Activated naive CD4-positive, alpha-beta T cell treated with anti-CD3 and anti-CD28 coated beads, Interleukin-2, amount 10 ng/mL, durations not matched to agents 7 days and 5 days (primary cell): ENCODE measurements around the gene TMEM38A.
"Not testable (repeated sequence)": the region's sequence is repeated elsewhere in the genome, so short reads cannot be mapped to it uniquely, and the experiment has no call there.

Experiments used
- CTCF ChIA-PET: fragments of 350-600 bp; sonication (Branson Sonifier 250); formaldehyde crosslinking; loops from one replicate; lab custom pipeline; 2021; ENCODE audit warnings: antibody characterized with exemption; lab: Charles Lee
- DNase-seq: peaks from one replicate; pipeline ENCODE4 v3.0.0-alpha.2; 2020
- H3K27ac Mint-ChIP-seq: one replicate; pipeline ENCODE4 v1.8.0; 2021; ENCODE audit warnings: mild to moderate bottlenecking, moderate library complexity, mixed read lengths
- H3K27me3 Mint-ChIP-seq: one replicate; pipeline ENCODE4 v1.8.0; 2021; ENCODE audit warnings: mild to moderate bottlenecking, mixed read lengths
- H3K36me3 Mint-ChIP-seq: one replicate; pipeline ENCODE4 v1.8.0; 2021; ENCODE audit warnings: mixed read lengths
- H3K4me1 Mint-ChIP-seq: one replicate; pipeline ENCODE4 v1.8.0; 2021; ENCODE audit warnings: mixed read lengths
- H3K4me3 Mint-ChIP-seq: one replicate; pipeline ENCODE4 v1.8.0; 2021; ENCODE audit warnings: mild to moderate bottlenecking, moderate library complexity, mixed read lengths
- H3K9me3 Mint-ChIP-seq: one replicate; pipeline ENCODE4 v1.8.0; 2021; ENCODE audit warnings: mixed read lengths

The TMEM38A gene

DNA sequence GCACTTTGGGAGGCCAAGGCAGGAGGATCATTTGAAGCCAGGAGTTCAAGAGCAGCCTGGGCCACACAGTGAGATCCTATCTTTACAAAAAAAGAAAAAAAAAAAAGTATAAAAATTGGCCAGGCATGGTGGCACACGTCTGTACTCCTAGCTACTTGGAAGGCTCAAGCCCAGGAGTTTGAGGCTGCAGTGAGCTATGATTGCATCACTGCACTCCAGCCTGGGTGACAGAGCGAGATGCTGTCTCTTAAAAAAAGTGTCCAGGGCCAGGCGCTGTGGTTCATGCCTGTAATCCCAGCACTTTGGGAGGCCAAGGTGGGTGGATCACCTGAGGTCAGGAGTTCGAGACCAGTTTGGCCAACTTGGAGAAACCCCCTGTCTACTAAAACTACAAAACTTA lies 12.9 kb downstream of the TMEM38A start:
- DNase-seq, H3K27ac Mint-ChIP-seq, H3K27me3 Mint-ChIP-seq, H3K4me3 Mint-ChIP-seq, H3K4me1 Mint-ChIP-seq, H3K36me3 Mint-ChIP-seq, CTCF ChIA-PET, H3K9me3 Mint-ChIP-seq: not testable (repeated sequence)

DNA sequence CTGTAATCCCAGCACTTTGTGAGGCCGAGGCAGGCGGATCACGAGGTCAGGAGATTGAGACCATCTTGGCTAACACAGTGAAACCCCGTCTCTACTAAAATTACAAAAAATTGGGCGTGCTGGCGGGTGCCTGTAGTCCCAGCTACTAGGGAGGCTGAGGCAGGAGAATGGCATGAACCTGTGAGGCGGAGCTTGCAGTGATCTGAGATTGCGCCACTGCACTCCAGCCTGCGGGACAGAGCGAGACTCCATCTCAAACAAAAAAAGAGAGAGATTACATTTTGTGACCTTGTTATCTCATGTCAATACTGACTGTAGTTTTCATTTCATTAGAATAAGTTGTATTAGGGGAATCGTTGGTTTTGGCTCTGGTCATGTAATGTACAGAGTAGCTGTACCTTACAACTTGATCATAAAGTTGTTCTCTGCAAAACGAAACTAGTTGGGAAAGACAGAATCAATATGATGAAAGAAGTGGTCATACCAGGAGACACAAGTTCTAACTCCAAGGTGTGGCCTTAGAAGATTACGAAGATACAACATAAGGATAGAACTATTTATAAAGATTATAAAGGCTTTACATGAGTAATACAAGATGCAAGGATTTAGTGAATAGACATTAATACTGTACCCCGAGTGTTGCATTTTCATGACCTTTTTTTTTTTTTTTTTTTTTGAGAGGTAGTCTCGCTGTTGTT lies 15.3 kb downstream of the TMEM38A start:
- H3K36me3 Mint-ChIP-seq: no peaks in the 10 kb centered on the region
- CTCF ChIA-PET: interaction anchor here (1.1 kb wide), 1 partner anchor 232 kb away, joined by 4 read pairs; no protein-coding TSS in a partner anchor
- H3K4me3 Mint-ChIP-seq: no peak overlapping the region
- no peaks in the 10 kb centered on the region for H3K27me3 Mint-ChIP-seq
- no peak for DNase-seq
- no peak overlapping the region for H3K27ac Mint-ChIP-seq
- H3K4me1 Mint-ChIP-seq: no peaks in the 10 kb centered on the region
- H3K9me3 Mint-ChIP-seq: peaks cover 7% of the 10 kb centered on the region

DNA sequence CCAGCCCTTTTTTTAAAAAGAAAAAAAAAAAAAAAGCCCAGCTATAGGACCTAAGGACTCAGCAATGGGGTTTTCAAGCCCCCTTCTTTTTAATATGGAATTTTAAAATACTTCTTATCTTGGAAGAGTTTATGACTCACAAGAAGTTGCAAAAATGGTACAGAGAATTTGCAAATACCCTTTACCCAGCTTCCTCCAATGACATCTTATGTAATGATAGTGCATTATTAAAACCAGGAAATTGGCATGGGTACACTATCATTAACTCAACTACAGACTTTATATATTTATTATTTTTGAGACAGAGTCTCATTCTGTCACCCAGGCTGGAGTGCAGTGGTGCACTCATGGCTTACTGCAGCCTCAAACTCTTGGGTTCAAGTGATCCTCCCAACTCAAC lies 16.1 kb downstream of the TMEM38A start:
- H3K4me1 Mint-ChIP-seq: no peaks in the 10 kb centered on the region
- H3K9me3 Mint-ChIP-seq: peaks cover 11% of the 10 kb centered on the region
- CTCF ChIA-PET: interaction anchor here (1.1 kb wide), 1 partner anchor 233 kb away, joined by 4 read pairs; no protein-coding TSS in a partner anchor
- H3K36me3 Mint-ChIP-seq: no peaks in the 10 kb centered on the region
- H3K4me3 Mint-ChIP-seq: no peak overlapping the region
- DNase-seq: no peak
- H3K27ac Mint-ChIP-seq: no peak overlapping the region
- H3K27me3 Mint-ChIP-seq: no peaks in the 10 kb centered on the region

DNA sequence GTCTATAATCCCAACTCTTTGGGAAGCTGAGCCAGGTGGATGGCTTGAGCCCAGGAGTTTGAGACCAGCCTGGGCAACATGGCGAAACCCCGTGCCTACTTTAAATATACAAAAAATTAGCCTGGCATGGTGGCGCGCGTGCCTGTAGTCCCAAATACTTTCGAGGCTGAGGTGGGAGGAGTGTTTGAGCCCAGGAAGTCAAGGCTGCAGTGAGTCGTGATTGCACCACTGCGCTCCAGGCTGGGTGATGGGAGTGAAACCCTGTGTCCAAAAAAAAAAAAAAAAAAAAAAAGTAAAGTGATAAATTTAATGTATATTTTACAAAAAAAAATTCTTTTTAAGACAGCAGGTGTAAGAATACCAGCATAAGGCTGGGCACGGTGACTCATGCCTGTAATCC lies 17.6 kb downstream of the TMEM38A start:
- Mint-ChIP-seq H3K9me3 (peaks cover 11% of the 10 kb centered on the region), H3K36me3 (no peaks in the 10 kb centered on the region), H3K4me3 (no peak overlapping the region), H3K4me1 (no peaks in the 10 kb centered on the region), H3K27ac (no peak overlapping the region), H3K27me3 (peaks cover 6% of the 10 kb centered on the region)
- CTCF ChIA-PET: no interaction called here
- no peak for DNase-seq

DNA sequence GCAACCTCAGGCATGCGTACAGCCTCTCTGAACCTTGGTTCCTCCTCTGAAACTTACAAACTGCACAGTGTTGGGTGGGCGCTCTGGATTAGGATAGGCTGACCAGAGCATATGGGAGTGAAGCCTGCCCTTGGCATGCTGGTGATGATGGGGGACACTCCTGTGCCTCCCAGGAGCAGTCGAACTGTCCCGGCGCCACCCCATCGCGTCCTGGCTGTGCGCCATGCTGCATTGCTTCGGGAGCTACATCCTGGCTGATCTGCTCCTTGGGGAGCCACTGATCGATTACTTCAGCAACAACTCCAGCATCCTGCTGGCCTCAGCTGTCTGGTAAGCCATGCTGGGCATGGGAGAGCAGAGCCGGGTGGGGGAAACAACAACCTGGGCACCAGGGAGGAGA lies 18.9 kb downstream of the TMEM38A start:
- no peaks in the 10 kb centered on the region for H3K4me1 Mint-ChIP-seq
- no peak overlapping the region for H3K4me3 Mint-ChIP-seq
- CTCF ChIA-PET: no interaction called here
- peaks cover 11% of the 10 kb centered on the region for H3K9me3 Mint-ChIP-seq
- H3K36me3 Mint-ChIP-seq: no peaks in the 10 kb centered on the region
- peaks cover 6% of the 10 kb centered on the region for H3K27me3 Mint-ChIP-seq
- DNase-seq: no peak
- H3K27ac Mint-ChIP-seq: no peak overlapping the region

DNA sequence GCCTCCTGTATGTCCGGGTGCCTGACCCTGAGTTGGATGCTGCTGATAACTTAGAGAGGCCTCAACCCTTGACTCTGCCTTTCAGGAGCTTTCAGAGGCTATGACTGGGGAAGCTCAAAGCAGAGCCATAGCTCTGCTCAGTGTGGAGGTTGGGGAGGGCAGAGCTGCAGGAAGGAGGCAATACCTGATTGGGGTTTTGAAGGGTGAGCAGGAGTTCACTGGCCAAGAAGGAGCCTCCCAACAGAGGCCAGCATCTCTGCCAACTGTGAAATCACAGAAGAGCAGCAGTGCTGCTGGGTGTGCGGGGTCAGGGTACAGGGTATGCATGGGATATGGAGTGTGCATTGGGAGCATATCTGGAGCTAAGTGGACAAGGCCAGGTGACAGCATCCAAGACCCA lies 21.6 kb downstream of the TMEM38A start:
- Mint-ChIP-seq H3K27ac (no peak overlapping the region), H3K4me1 (no peaks in the 10 kb centered on the region), H3K27me3 (peaks cover 13% of the 10 kb centered on the region), H3K9me3 (peaks cover 11% of the 10 kb centered on the region), H3K4me3 (no peak overlapping the region), H3K36me3 (no peaks in the 10 kb centered on the region)
- no peak for DNase-seq
- CTCF ChIA-PET: no interaction called here

DNA sequence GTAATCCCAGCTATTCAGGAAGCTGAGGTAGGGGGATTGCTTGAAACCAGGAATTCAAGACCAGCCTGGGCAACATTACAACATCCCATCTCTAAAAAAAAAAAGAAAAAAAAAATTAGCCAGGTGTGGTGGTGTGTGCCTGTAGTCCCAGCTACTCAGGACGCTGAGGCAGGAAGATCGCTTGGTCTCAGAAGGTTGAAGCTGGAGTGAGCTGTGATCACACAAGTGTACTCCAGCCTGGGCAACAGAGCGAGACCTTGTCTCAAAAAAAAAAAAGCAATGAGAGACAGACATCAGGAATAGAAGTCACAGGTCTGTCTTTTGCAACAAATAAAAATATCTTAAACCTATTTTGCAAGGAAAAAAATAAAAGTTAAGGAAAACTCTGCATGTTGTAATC lies 23.3 kb downstream of the TMEM38A start:
- CTCF ChIA-PET: no interaction called here

DNA sequence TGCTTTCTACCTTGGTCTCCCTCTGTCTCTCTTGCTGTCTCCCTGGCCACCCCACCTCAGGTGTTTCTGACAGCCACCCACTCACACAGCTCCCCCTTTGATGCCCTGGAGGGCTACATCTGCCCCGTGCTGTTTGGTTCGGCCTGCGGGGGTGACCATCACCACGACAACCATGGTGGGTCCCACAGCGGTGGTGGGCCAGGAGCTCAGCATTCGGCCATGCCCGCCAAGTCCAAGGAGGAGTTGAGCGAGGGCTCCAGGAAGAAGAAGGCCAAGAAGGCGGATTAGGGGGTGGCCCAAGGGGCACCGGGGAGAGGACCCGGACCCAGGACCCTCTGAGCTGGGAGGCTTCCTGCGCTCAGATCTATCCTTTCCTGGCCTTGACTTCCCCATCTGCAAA lies 27.1 kb downstream of the TMEM38A start:
- CTCF ChIA-PET: no interaction called here
- peaks cover 7% of the 10 kb centered on the region for H3K27me3 Mint-ChIP-seq
- H3K4me1 Mint-ChIP-seq: no peaks in the 10 kb centered on the region
- DNase-seq: no peak
- H3K4me3 Mint-ChIP-seq: no peak overlapping the region
- H3K9me3 Mint-ChIP-seq: peaks cover 3% of the 10 kb centered on the region
- no peak overlapping the region for H3K27ac Mint-ChIP-seq
- no peaks in the 10 kb centered on the region for H3K36me3 Mint-ChIP-seq

More for the DNA sequence above, 23.3 kb downstream of the TMEM38A start:
- Mint-ChIP-seq H3K9me3 (peaks cover 11% of the 10 kb centered on the region), H3K27me3 (peaks cover 13% of the 10 kb centered on the region), H3K27ac (no peak overlapping the region), H3K4me1 (no peaks in the 10 kb centered on the region), H3K36me3 (no peaks in the 10 kb centered on the region), H3K4me3 (no peak overlapping the region)
- DNase-seq: no peak

DNA sequence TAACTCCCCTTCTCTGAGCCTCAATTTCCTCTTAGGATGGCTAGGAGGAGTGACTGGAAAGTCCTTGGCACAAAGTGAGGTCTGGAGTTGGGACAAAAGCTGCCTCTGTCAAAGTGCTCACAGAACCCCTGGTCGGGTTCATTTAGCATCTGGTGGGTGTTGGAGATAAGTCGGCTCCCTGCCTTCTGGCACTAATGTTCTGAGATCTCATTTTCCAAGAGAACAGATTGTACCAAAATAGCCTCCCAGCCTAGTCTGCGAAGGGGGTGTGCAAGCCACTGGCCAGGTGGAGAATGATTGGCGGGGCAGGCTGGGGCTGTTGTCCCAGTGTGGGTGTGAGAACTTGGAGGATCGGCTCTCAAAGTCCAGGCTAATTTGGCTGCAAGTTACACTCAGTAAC lies 38.0 kb downstream of the TMEM38A start:
- peaks cover 8% of the 10 kb centered on the region for H3K27me3 Mint-ChIP-seq
- no peak overlapping the region for H3K4me3 Mint-ChIP-seq
- CTCF ChIA-PET: no interaction called here
- no peak overlapping the region for H3K27ac Mint-ChIP-seq
- no peaks in the 10 kb centered on the region for H3K4me1 Mint-ChIP-seq
- no peak for DNase-seq
- no peaks in the 10 kb centered on the region for H3K36me3 Mint-ChIP-seq
- H3K9me3 Mint-ChIP-seq: peaks cover 2% of the 10 kb centered on the region

DNA sequence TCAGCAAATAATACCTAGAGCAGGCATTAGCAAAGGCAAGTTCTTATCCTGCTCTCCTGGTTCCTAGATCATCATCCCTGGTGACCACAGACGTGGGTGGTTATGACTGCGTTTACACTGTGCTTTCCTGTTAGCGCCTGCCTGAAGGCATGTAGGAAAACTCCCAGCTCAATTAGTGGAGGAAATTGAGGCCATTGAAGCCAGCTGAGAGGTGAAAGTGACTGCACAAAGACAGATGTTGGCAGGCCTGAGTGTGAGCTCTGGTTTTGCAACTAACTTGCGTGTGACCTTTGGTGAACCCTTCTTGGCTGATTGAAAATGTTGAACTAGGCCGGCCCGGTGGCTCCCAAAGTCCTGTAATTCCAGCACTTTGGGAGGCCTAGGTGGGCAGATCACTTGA lies 41.2 kb downstream of the TMEM38A start:
- CTCF ChIA-PET: interaction anchor here (1.1 kb wide), 1 partner anchor 13 kb away, joined by 4 read pairs; no protein-coding TSS in a partner anchor
- Mint-ChIP-seq H3K4me3 (no peak overlapping the region), H3K27ac (no peak overlapping the region)

DNA sequence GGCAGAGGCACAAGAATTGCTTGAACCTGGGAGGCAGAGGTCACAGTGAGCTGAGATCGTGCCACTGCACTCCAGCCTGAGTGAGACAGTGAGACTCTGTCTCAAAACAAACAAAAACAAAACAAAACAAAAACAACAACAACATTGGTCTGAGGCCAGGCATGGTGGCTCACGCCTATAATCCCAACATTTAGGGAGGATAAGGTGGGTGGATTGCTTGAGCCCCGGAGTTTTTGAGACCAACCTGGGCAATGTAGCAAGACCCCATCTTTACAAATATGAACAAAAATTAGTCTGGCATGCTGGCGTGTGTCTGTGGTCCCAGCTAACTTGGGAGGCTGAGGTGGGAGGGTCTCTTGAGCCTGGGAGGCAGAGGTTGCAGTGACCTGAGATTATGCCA lies 42.7 kb downstream of the TMEM38A start:
- CTCF ChIA-PET: no interaction called here
- Mint-ChIP-seq H3K4me1 (no peaks in the 10 kb centered on the region), H3K4me3 (no peak overlapping the region)

More for the DNA sequence above, 41.2 kb downstream of the TMEM38A start:
- H3K9me3 Mint-ChIP-seq: no peaks in the 10 kb centered on the region
- H3K27me3 Mint-ChIP-seq: peaks cover 9% of the 10 kb centered on the region
- no peaks in the 10 kb centered on the region for H3K36me3 Mint-ChIP-seq
- H3K4me1 Mint-ChIP-seq: no peaks in the 10 kb centered on the region
- DNase-seq: no peak

DNA sequence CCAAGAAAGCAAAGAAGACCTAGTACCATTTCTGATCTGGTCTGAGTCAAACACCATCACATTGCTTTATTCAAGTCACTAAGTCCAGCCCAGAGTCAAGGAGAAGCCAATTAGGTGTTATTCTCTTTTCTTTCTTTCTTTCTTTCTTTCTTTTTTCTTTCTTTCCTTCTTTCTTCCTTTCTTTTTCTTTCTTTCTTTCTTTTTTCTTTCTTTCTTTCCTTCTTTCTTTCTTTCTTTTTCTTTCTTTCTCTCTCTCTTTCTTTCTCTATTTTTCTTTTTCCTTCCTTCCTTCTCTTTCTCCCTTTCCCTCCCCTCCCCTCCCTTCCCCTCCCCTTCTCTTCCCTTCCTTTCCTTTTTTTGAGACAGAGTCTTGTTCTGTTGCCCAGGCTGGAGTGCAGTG lies 49.9 kb downstream of the TMEM38A start:
- H3K4me1 Mint-ChIP-seq, CTCF ChIA-PET, H3K36me3 Mint-ChIP-seq, DNase-seq, H3K27ac Mint-ChIP-seq, H3K4me3 Mint-ChIP-seq, H3K9me3 Mint-ChIP-seq: not testable (repeated sequence)
- H3K27me3 Mint-ChIP-seq: peaks cover 22% of the 10 kb centered on the region

More for the DNA sequence above, 42.7 kb downstream of the TMEM38A start:
- Mint-ChIP-seq H3K27me3 (peaks cover 14% of the 10 kb centered on the region), H3K9me3 (no peaks in the 10 kb centered on the region), H3K27ac (no peak overlapping the region), H3K36me3 (no peaks in the 10 kb centered on the region)
- DNase-seq: no peak

DNA sequence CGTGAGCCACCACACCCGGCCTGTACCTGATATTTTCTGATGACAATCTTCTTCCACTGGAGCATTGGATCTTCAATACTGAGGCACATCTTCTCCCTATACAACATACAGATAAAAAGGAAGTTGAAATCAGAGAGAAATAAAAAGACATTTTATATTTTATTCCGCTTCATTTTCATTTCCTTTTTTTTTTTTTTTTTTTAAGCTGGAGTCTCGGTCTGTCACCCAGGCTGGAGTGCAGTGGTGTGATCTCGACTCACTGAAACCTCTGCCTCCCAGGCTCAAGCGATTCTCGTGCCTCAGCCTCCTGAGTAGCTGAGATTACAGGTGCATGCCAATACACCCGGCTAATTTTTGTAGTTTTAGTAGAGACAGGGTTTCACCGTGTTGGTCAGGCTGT lies 51.4 kb downstream of the TMEM38A start:
- H3K9me3 Mint-ChIP-seq, H3K4me3 Mint-ChIP-seq, H3K36me3 Mint-ChIP-seq, DNase-seq, H3K4me1 Mint-ChIP-seq, CTCF ChIA-PET, H3K27ac Mint-ChIP-seq: not testable (repeated sequence)
- H3K27me3 Mint-ChIP-seq: peaks cover 19% of the 10 kb centered on the region

DNA sequence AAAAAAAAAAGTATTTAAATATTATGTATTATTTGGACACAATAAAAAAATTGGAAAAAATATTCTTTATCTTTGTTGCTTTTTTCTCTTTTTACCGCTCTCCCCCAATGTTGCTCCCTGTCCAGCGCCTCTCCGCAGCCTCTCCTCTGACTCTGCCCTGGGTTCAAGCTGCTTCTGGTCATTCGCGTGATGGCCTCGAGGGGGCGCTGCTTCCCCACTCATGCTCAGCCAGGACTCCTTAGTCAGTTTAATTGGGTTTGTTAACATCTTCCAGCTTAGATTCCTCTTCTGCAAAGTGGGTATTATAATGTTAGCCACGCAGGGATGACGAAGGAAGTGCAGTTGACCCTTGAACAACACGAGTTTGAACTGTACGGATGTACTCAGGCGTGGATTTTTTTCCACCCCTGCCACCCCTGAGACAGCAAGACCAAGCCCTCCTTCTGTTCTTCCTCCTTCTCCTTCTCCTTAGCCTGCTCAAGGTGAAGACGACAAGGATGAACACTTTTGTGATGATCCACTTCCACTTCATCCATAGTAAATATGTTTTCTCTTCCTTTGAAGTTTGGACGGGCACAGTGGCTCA lies 53.9 kb downstream of the TMEM38A start:
- Mint-ChIP-seq H3K4me3 (no peak overlapping the region), H3K4me1 (peaks cover 6% of the 10 kb centered on the region), H3K27ac (no peak overlapping the region), H3K36me3 (no peaks in the 10 kb centered on the region), H3K9me3 (no peaks in the 10 kb centered on the region), H3K27me3 (peaks cover 16% of the 10 kb centered on the region)
- peak; percentile 67 for DNase-seq
- CTCF ChIA-PET: interaction anchor here (0.6 to 2.0 kb wide), 8 partner anchors 9 to 67 kb away, joined by 3 to 7 read pairs (median 4); no protein-coding TSS in a partner anchor

DNA sequence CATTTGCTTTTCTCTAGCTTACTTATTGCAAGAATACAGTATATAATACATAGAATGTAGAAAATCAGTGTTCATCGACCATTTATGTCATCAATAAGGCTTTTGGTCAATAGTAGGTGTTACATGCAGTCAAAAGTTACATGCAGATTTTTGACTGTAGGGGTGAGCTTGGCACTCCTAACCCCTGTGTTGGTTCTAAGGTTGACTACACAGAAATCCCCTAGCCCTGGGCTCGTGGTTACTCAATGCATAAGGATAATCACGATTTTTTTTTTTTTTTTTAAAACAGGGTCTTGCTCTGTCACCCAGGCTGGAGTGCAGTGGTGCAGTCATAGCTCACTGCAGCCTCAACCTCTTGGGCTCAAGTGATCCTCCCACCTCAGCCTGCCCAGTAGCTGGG lies 54.7 kb downstream of the TMEM38A start:
- H3K4me1 Mint-ChIP-seq: peaks cover 6% of the 10 kb centered on the region
- no peak overlapping the region for H3K4me3 Mint-ChIP-seq
- no peak overlapping the region for H3K27ac Mint-ChIP-seq
- peaks cover 11% of the 10 kb centered on the region for H3K27me3 Mint-ChIP-seq
- H3K36me3 Mint-ChIP-seq: no peaks in the 10 kb centered on the region
- no peak for DNase-seq
- CTCF ChIA-PET: interaction anchor here (0.7 to 2.0 kb wide), 8 partner anchors 8 to 441 kb away, joined by 3 to 7 read pairs (median 3); no protein-coding TSS in a partner anchor
- no peaks in the 10 kb centered on the region for H3K9me3 Mint-ChIP-seq
